ENCODE measurements around the gene LUC7L3. TPM values are rescaled to one million over a fixed set of nuclear protein-coding genes. Genes with fewer than 3 reads are reported as not detected.
A peak's percentile ranks its signal among the peaks of the same experiment; 100 is the strongest.

LUC7L3 gene
- total RNA-seq, 4 donors from 2014 or later, result 75.2 to 199 (median 140) TPM

DNA sequence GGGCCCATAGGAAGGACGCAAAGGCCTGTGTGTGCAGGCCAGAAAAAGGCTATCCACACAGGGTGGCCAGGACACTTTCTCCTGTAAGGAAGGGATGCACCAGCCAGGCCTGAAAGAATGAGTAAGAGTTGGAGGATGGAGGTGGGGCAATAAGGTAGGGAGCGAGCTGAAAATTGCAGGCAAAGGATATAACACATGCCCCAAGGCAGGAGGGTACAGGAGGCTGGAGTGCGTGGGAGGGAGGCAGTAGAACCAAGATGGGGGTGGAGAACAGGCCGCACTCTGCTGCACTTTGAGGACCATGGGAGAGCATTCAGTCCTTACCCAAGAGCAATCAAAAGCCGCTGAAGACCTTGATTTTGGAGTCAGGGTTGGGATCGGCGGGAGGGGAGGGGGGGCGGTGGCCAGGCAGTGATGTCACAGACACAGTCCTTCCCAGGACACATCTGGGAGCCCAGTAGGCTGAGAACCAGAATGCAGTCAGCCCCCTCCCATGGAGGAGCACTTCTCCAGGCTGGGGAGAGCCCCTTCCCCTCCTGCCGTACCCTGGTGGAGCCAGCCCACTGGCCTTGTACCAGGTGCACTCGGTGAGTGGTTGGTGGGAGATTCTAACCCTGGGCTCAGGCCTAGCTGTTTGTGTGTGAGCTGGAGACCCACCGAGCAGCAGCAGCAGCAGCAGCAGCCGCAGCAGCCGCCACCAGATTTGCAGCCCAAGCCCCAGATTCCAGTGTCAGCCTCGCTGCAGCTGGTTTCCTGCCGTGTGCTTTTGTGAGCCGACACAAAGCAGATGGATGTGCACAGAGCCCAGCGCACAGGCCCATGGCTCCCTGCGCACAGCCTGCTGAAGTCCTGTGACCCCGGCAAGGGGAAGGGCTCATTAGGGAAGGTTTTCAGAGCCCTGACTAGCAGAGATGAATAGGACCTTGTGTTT, 29.2 kb upstream of the LUC7L3 start:
- 62 to 70% methylated on average over 14 to 15 of the region's 19 CpGs for WGBS, 2 donors
- DNase-seq, result peak; percentile 80 to 94
- Histone ChIP-seq H3K36me3 (no peaks in the 10 kb centered on the region), H3K27me3 (no peaks in the 10 kb centered on the region), H3K27ac (peak overlapping the region; percentile 25 to 66 (median 55)), H3K9me3 (no peaks in the 10 kb centered on the region), H3K4me3 (replicated peaks in 1 of 3) (no peak overlapping the region), H3K4me1 (peaks cover 72 to 88% of the 10 kb centered on the region in 2 donors)
- TF ChIP-seq POLR2A (IDR thresholded peaks at IDR 0.05), result no peak
- no peak for TF ChIP-seq CTCF (IDR thresholded peaks at IDR 0.05)
- intact Hi-C loops (cut with DNase I), result loop anchor here (10.0 kb wide), 1 partner anchor 205 kb away; no protein-coding TSS in a partner anchor

DNA sequence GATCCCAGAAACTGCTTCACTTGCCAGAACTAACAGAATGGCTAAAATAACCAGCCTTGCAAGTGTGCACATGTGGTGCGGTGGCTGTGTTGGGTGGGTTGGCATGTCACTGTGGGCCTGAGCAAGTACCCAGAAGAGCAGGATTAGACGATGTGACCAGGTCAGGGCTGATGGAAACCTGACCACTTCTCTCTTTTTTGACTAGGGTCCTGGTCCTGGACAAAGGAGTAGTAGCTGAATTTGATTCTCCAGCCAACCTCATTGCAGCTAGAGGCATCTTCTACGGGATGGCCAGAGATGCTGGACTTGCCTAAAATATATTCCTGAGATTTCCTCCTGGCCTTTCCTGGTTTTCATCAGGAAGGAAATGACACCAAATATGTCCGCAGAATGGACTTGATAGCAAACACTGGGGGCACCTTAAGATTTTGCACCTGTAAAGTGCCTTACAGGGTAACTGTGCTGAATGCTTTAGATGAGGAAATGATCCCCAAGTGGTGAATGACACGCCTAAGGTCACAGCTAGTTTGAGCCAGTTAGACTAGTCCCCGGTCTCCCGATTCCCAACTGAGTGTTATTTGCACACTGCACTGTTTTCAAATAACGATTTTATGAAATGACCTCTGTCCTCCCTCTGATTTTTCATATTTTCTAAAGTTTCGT, 28.4 kb upstream of the LUC7L3 start:
- Histone ChIP-seq H3K27ac (peak overlapping the region in 2 of 3 donors; percentile 25 to 81), H3K9me3 (no peaks in the 10 kb centered on the region), H3K36me3 (peaks cover 7% of the 10 kb centered on the region in 2 donors), H3K4me1 (peaks cover 71 to 89% of the 10 kb centered on the region in 2 donors), H3K4me3 (replicated peaks in 1 of 3) (no peak overlapping the region), H3K27me3 (no peaks in the 10 kb centered on the region)
- TF ChIP-seq CTCF (IDR thresholded peaks at IDR 0.05) (no peak), POLR2A (IDR thresholded peaks at IDR 0.05) (no peak)
- WGBS, 2 donors, result 76 to 84% methylated on average over 9 of the region's 9 CpGs
- DNase-seq, result no peak
- intact Hi-C loops (cut with DNase I), result no loop called here

DNA sequence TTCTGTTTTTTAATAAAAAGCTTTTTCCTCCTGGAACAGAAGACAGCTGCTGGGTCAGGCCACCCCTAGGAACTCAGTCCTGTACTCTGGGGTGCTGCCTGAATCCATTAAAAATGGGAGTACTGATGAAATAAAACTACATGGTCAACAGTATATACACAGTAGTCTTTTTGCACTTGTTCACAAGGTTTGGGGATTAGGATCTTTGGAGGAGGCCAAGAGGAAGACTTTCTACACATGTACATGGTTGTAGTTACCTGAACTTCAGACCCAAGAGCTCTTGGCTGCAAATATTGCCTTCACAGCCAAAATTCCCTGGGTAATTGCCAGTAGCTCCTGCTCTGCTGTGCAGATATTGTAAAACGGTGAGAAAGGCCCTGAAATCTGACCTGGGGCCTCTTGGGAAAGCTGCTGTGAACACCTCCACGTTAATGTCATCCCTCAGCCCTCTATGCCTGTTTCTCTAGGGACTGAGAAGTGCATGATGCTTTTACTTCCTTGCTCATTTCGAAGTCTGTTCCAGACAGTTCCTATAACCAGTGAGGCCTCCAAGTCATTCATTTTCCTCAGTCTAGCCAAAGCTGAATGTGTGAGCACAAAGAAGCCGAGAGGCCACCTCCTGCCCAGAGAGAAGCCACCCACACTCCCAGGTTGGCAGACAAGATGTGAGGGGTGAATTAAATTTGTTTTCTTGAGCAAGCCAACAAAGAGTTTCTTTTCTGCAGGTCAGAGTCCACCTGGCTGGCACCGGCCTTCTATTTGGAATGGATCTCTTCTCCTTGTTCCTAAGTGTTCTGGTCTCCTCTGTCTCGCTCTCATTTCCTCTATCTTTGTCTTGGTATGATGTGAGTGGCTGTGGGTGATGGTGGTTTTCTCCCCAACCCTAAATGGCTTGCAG, 27.6 kb upstream of the LUC7L3 start:
- TF ChIP-seq CTCF (IDR thresholded peaks at IDR 0.05) (no peak), POLR2A (IDR thresholded peaks at IDR 0.05) (no peak)
- H3K27ac ChIP-seq, result peak overlapping the region; percentile 18 to 81 (median 70)
- WGBS, 2 donors, result 59 to 60% methylated on average over 5 to 6 of the region's 6 CpGs
- intact Hi-C loops (cut with DNase I), result no loop called here
- H3K4me3 ChIP-seq (replicated peaks in 1 of 3), result no peak overlapping the region
- H3K4me1 ChIP-seq, result peaks cover 63 to 81% of the 10 kb centered on the region in 2 donors
- H3K27me3 ChIP-seq, result no peaks in the 10 kb centered on the region
- peaks cover 15% of the 10 kb centered on the region in 2 donors for H3K36me3 ChIP-seq
- peak; percentile 49 to 53 for DNase-seq
- no peaks in the 10 kb centered on the region for H3K9me3 ChIP-seq

GRCh38 chr17:50692448-50693035, 26.9 kb upstream of the LUC7L3 start:
- Histone ChIP-seq H3K4me3 (replicated peaks in 1 of 3) (no peak overlapping the region), H3K9me3 (no peaks in the 10 kb centered on the region), H3K36me3 (peaks cover 20 to 22% of the 10 kb centered on the region in 2 donors), H3K4me1 (peaks cover 56 to 74% of the 10 kb centered on the region in 2 donors), H3K27ac (peak overlapping the region in 2 of 3 donors; percentile 70 to 81), H3K27me3 (no peaks in the 10 kb centered on the region)
- WGBS, 2 donors, result 91 to 92% methylated on average over 6 of the region's 6 CpGs
- TF ChIP-seq POLR2A (IDR thresholded peaks at IDR 0.05) (no peak), CTCF (IDR thresholded peaks at IDR 0.05) (no peak)
- no peak for DNase-seq
- intact Hi-C loops (cut with DNase I), result no loop called here

All from thyroid gland (tissue), 4 donors.